Stimulated activated CD8-positive, alpha-beta memory T cell treated with anti-CD3 and anti-CD28 coated beads, Interleukin-15, amount 100 ng/mL, for 1 hour (primary cell): ENCODE results near the gene WDR37.
"Not testable (repeated sequence)": the region's sequence is repeated elsewhere in the genome, so short reads cannot be mapped to it uniquely, and the experiment has no call there.

Source experiments
- DNase-seq: peaks from one replicate; pipeline ENCODE4 v3.0.0-alpha.2; 2020; ENCODE audit warnings: low read depth

Gene WDR37

GRCh38 chr10:1107679-1108078 lies 51.5 kb downstream of the WDR37 start:
- DNase-seq, result no peak

GRCh38 chr10:1109795-1110673 lies 53.8 kb downstream of the WDR37 start:
- DNase-seq, result peak; percentile 62

DNA sequence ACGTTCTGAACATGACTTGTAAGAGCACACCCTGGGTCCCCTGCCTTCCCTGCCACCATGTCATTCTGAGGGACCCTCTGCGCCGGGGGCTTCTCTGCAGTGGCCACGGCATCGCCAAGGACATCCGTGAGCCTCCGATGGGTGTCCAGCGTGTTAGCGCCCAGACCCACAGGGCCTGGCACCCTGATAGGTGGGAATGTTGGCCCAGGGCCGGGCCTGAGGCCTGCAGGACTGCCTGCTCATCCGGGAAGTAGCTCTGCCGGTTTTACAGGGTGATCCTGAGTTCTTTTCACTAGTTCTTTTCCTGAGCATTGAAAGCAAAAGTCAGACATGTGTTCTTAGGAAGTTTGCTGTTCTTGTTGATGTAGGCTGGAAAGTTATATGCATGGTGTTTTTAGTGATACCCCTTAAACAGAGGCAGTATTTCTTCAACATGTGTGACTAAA lies 54.5 kb downstream of the WDR37 start:
- DNase-seq, result no peak

DNA sequence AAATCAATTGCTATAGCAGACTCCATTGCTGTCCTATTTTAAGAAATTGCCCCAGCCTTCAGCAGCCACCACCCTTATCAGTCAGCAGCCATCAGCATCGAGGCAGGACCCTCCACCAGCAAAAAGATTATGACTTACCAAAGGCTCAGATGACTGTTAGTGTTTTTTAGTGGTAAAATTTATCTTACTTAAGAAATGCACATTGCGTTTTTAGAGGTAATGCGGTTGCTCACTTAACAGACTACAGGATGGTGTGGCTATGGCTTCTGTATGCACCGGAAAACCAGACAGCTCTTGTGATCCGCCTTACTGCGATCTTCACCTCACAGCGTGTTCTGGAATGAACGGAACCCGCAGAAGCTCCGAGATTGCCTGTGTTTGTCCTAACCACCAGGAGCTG lies 58.1 kb downstream of the WDR37 start:
- no peak for DNase-seq

DNA sequence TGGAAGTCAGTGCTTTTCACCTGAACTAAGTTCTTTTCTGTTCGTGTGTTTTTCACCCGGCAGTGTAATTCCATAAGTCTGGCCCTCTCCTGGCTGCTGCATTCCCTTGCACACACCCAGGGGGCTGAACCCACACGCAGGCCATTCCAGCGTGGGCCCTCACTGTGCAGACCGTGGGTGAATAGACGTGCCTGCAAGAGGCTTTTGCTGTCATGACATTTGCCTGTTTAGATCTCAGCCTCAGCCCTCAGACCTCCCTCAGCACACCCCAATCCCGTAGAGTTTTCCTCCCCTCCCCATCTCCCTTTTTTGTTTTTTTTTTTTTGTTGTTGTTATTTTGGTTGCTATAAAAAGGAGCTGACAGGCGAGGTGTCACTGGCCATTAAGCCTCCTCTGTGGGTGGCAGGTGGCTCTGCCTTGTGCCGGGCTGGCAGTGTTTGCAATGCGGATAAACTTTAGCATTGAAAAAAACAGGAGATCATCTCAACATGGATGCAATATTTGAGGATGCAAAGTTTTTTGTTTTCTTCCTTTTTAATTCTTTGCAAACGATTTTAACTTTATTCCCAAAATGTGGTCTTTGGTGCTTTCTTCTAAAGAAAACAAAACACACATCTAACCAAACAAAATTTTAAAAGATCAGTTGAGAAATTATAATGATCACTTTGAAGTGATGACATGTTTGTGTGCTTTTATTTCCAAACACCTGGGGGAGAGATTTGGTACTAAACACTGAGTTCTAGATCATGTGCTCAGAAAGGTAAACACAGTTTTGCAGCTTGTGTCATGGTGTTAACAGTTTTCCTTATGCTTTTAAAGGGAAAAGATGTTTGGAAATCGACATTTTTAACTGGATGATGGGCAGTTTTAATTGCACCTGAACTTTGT lies 58.8 kb downstream of the WDR37 start:
- DNase-seq, result no peak

- DNase-seq, result no peak
Measured at GRCh38 chr10:1115607-1115955, 59.4 kb downstream of the WDR37 start.

- no peak for DNase-seq
Measured at GRCh38 chr10:1116051-1116450, 59.9 kb downstream of the WDR37 start.

GRCh38 chr10:1116696-1117280 lies 60.6 kb downstream of the WDR37 start:
- no peak for DNase-seq

DNA sequence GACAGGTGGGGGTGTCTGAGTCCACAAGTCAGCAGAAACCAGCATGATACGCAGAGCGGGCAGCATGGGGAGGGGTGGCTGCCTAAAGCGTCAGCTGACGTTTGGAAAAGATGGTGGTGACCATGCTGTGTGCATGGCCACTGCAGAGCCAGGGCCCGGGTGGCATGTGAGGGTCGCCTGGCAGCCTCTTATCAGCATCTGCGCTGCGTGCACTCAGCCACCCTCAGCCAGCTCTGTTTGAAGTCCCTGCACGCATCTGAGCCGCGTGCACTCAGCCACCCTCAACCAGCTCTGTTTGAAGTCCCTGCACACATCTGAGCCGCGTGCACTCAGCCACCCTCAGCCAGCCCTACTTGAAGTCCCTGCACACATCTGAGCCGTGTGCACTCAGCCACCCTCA lies 61.5 kb downstream of the WDR37 start:
- DNase-seq, result no peak

- not testable (repeated sequence) for DNase-seq
Measured at GRCh38 chr10:1118318-1118717, 62.1 kb downstream of the WDR37 start.

DNA sequence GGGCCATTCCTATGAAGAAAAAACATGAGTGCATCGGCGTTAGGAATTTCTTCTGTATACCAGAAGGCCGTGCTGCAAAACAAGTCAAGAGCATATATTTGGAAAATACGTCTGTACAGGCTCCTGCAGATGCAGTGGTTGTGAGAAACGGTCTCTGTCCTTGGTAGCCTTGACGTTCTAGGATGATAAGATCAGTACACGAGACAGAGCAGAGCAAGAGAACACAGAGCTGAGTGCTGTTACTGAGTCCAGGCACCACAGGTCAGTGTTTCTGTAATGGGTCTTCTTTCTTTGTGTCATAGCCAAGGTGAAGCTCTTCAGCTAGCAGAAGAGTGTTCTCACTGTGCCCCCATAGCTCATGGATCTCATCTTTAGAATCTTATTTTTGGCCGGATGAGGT lies 62.8 kb downstream of the WDR37 start:
- DNase-seq, result no peak

DNA sequence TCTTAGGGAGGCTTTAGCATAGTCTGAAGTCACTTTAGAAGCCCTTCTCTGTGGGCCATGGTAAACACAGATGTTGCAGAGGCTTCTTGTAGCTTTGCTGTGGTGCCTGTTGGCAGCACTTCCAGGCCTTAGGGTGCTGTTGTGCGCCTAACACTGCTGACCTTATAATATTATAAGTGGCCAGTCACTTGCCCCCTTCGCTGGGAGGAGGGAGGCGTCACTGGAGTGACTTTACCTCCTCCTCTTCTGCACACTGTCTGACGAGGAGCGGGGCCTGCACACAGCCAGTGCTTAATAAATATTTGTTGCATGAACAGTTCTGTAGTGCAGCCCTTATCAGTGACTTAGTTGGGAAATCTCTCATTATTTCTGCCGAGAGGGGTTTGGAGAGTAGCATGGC lies 63.3 kb downstream of the WDR37 start:
- no peak for DNase-seq

DNA sequence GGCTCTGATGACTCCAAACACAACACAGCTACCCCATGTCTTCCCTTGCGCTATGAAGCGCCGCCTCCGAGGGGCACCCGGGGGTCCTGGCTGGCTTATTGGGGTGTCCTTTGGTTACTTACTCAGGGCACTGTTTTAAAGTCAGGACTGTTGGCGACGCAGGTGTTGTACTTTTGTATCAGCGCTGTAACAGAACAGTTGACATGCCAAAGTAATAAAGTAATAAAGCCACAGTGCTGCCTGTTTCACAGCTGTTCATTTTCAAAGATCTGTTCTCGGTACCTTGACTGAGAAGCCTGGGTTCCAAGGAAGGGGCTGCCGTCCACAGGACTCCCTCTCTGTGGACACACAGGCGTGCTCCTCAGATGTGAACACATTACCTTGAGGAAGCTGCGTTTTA lies 64.1 kb downstream of the WDR37 start:
- DNase-seq, result no peak

DNA sequence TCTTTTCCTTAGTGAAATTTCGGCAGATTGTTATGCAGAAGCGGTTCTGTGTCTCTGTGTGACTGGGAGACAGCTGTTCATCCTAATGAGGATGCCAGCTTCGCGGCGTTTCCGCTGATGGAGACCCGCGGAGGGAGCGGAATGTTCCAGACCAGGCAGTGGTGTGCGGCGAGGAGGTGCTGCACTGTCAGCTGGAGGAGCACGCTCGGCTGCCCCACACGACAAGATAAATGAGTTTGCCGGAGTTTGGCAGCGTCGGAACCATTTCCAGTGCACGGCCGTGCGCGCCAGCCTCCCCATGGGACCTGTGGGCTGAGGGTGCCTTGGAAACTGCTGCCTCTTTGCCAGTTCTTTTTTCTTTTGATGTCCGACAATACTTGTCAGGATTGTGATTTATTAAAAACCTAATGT lies 64.6 kb downstream of the WDR37 start:
- DNase-seq, result no peak

DNA sequence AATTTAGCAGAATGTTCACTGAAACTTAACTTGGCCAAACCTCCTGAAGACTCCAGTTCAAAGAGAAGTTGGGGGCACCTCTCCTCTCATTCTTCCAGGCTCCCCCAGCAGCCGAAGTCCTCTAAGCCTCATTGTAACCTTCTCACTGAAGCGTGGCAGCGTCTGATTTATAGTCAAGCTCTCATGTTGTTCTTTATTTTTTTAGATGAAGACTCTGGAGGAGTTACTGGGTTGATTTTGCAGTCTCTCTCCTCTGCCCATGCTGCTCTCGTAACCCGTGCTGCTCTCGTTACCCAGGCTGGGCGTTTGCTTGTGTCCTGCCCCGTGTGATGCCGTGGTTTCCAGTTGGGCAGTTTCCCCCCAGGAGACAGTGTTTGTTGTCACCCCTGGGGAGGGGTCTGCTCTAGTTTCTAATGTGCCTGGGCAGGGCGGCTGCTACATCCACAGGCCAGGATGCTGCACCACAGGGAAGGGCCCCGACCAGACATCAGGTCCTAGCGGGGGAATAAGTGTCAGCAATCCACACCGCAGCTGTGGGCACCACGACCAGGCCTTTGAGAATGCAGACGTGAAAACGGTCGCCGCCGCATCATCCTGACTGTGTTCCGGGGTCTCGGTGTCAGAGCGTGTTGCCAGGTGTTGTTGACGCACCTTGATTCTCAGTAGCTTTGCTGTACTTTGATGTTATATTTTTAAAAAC lies 65.2 kb downstream of the WDR37 start:
- no peak for DNase-seq

GRCh38 chr10:1122349-1122748 lies 66.2 kb downstream of the WDR37 start:
- DNase-seq, result no peak

DNA sequence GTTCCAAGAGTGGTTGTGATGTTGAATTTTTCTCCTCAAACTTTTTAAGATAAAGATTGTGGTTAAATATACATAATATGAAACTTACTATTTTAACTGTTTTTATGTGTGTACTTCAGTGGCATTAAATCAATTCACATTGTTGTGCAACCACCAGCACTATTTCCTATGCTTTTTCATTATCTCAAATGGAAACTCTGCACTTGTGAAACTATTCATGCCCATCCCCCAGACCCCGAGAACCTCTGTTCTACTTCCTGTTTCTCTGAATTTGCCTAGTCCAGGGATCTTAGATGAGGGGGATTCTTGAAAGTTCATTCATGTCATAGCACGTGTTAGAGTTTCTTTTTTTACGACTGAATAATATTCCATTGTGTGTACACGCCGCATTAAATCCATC lies 67.0 kb downstream of the WDR37 start:
- DNase-seq, result no peak

GRCh38 chr10:1123972-1124371 lies 67.8 kb downstream of the WDR37 start:
- DNase-seq, result no peak

DNA sequence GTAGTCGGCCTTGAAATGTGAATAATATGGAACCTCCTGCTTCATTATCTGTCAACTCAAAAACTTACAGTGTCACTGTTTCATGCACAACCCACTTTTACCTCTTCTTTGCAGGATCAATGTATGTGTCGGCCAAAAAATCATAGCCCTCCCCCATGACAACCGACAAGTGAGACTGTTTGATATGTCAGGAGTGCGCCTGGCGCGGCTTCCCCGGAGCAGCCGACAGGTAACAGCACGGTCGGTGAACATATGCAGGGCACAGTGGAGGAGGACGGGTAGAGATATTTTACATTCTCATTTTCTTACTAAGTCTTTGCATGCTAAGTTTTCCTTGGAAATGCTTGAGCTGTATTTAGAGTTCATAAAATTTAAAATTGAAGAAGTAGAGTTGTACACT lies 68.6 kb downstream of the WDR37 start:
- DNase-seq, result no peak

- no peak for DNase-seq
Measured at GRCh38 chr10:1126461-1126860, 70.3 kb downstream of the WDR37 start.

DNA sequence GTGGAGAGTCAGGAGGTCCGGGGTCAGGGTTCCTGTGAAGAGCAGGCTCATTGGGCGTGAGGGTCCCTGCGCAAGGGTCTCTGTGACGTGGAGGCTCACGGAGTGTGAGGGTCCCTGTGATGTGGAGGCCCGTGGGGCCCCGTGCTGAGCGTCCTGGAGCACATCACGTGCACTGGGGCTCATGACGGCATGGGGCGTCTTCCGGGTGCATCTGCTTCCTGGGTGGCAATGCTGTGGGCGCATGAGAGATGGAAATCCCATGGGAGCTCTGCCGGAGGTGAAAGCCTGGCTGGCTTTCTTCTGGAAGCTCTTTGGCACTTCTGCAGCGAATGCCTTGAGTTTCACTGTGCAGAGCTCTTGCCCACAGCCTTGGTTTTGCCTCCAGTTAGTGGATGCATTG lies 71.4 kb downstream of the WDR37 start:
- DNase-seq, result no peak

DNA sequence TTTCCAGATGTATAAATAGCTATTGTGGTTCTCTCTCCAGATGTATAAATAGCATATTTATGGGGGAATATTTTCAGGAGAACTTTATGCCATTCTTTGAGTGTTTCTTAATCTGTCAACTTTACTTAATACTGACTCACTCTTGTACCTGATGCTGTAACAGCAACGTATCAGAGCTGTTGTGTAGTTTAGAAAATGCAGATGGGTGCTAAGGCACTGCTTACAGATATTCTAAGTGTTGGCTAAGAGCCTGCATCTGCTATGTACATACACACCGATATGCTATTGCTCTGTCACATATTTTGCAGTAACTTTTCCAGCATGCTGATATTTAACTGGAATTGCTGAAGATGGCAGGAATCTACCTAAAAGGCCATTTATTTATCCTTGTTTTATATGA lies 71.9 kb downstream of the WDR37 start:
- no peak for DNase-seq
